ENCODE measurements around the gene GPC5. TPM values are rescaled to one million over a fixed set of nuclear protein-coding genes. Genes with fewer than 3 reads are reported as not detected.
"Not testable (repeated sequence)": the region's sequence is repeated elsewhere in the genome, so short reads cannot be mapped to it uniquely, and the experiment has no call there.

Gene GPC5
- total and polyA plus RNA-seq, 2 of the 8 experiments (the other 6 are each of a cell fraction or from before 2014, with no cell fraction given), result 0.20 to 0.39 TPM

- not testable (repeated sequence) for H3K4ac ChIP-seq (replicated peaks; ENCODE audit: insufficient read length, low read depth, low read length); H2BK12ac ChIP-seq (ENCODE audit: low read depth, low read length); H3K9me3 ChIP-seq (ENCODE audit: insufficient read depth in 2 of 2, low read depth in 1 of 2, low read length in 1 of 2); FAIRE-seq; H3K9ac ChIP-seq (replicated peaks in 1 of 4; ENCODE audit: extremely low read depth in 1 of 4, low read depth in 3 of 4, low read length in 3 of 4); H3K4me3 ChIP-seq (ENCODE audit: extremely low read depth in 1 of 4, insufficient read depth in 2 of 4, low read depth in 3 of 4, low read length in 4 of 4); H3K56ac ChIP-seq (replicated peaks; ENCODE audit: insufficient read length, low read depth, low read length); H3K79me2 ChIP-seq (ENCODE audit: control insufficient read depth in 1 of 2, insufficient read depth in 2 of 2, low read length in 2 of 2); H3K27ac ChIP-seq (ENCODE audit: low read depth, low read length); DNase-seq (ENCODE audit: low read depth in 1 of 2, low spot score in 2 of 2); H3K14ac ChIP-seq (ENCODE audit: insufficient read length); H3K4me1 ChIP-seq (replicated peaks in 1 of 4; ENCODE audit: control insufficient read depth in 3 of 4, insufficient read depth in 4 of 4, low read length in 3 of 4); H3K79me1 ChIP-seq (ENCODE audit: low read depth, low read length); H3K23ac ChIP-seq (ENCODE audit: insufficient read length); H2BK5ac ChIP-seq (ENCODE audit: low read depth, low read length); H2BK20ac ChIP-seq (ENCODE audit: low read length); H3K27me3 ChIP-seq (replicated peaks in 1 of 4; ENCODE audit: control insufficient read depth in 3 of 4, extremely low read depth in 1 of 4, insufficient read depth in 3 of 4, low read length in 3 of 4); H4K20me1 ChIP-seq (replicated peaks in 1 of 2; ENCODE audit: control insufficient read depth in 1 of 2, insufficient read depth in 2 of 2, low read length in 2 of 2); H4K91ac ChIP-seq (replicated peaks; ENCODE audit: insufficient read length, low read length); H2AFZ ChIP-seq (ENCODE audit: low read length); H3K36me3 ChIP-seq (ENCODE audit: control insufficient read depth in 2 of 4, insufficient read depth in 4 of 4, low read length in 3 of 4); H3K23me2 ChIP-seq (ENCODE audit: low read depth, low read length); H3K4me2 ChIP-seq (ENCODE audit: insufficient read depth in 1 of 2, low read depth in 2 of 2, low read length in 2 of 2); H4K5ac ChIP-seq (ENCODE audit: insufficient read length, low read depth, low read length); H2BK120ac ChIP-seq (replicated peaks; ENCODE audit: low read depth, low read length); H3K18ac ChIP-seq (ENCODE audit: extremely low read depth, low read length); H2AK5ac ChIP-seq (ENCODE audit: low read depth, low read length); H4K8ac ChIP-seq (ENCODE audit: extremely low read depth, insufficient read depth, low read length); H2BK15ac ChIP-seq (ENCODE audit: low read length)
- CTCF ChIA-PET (ENCODE audit: partially characterized antibody), result interaction anchor here (1.1 kb wide), 1 partner anchor 24 kb away, joined by 3 read pairs; no protein-coding TSS in a partner anchor
- POLR2A ChIA-PET (ENCODE audit: partially characterized antibody), result interaction anchor here (0.7 kb wide), 1 partner anchor 428 kb away, joined by 4 read pairs; no protein-coding TSS in a partner anchor
Measured at GRCh38 chr13:91898986-91899385, 500.6 kb downstream of the GPC5 start.

All from H1 (cell line).